BLaER1 treated with 17β-estradiol and CSF1 and Interleukin-3, amounts not matched to agents 10 nM and 100 nM (cell line): ENCODE data around the gene NAA38.

Source experiments
- H3K27ac ChIP-seq, 11 experiments: shearing (Covaris generic); formaldehyde crosslinking; 2 replicates each; pipeline ENCODE4 v1.8.1; 2022
- H3K27me3 ChIP-seq, 11 experiments: shearing (Covaris generic); formaldehyde crosslinking; 2 replicates each; pipeline ENCODE4 v1.8.1; 2022
- H3K36me3 ChIP-seq, 11 experiments: shearing (Covaris generic); formaldehyde crosslinking; 2 replicates each; pipeline ENCODE4 v1.8.1; 2022
- H3K4me1 ChIP-seq, 10 experiments: shearing (Covaris generic); formaldehyde crosslinking; 2 replicates each; pipeline ENCODE4 v1.8.1; 2022
- H3K4me2 ChIP-seq, 11 experiments: shearing (Covaris generic); formaldehyde crosslinking; 2 replicates each; pipeline ENCODE4 v1.8.1; 2022
- H3K4me3 ChIP-seq, 10 experiments: shearing (Covaris generic); formaldehyde crosslinking; 2 replicates each; pipeline ENCODE4 v1.8.1; 2022
- H3K9ac ChIP-seq, 11 experiments: shearing (Covaris generic); formaldehyde crosslinking; 2 replicates each; pipeline ENCODE4 v1.8.1; 2022
- H3K9me3 ChIP-seq, 11 experiments: shearing (Covaris generic); formaldehyde crosslinking; replicated peaks in 1 of 11; 2 replicates each; pipeline ENCODE4 v1.8.1; 2022
- H4K20me1 ChIP-seq, 11 experiments: shearing (Covaris generic); formaldehyde crosslinking; 2 replicates each; pipeline ENCODE4 v1.8.1; 2022
- Cebpa-rat ChIP-seq, 11 experiments: shearing (Covaris generic); IDR thresholded peaks; 2 replicates each; pipeline ENCODE4 v1.8.1; 2022

Gene NAA38

DNA sequence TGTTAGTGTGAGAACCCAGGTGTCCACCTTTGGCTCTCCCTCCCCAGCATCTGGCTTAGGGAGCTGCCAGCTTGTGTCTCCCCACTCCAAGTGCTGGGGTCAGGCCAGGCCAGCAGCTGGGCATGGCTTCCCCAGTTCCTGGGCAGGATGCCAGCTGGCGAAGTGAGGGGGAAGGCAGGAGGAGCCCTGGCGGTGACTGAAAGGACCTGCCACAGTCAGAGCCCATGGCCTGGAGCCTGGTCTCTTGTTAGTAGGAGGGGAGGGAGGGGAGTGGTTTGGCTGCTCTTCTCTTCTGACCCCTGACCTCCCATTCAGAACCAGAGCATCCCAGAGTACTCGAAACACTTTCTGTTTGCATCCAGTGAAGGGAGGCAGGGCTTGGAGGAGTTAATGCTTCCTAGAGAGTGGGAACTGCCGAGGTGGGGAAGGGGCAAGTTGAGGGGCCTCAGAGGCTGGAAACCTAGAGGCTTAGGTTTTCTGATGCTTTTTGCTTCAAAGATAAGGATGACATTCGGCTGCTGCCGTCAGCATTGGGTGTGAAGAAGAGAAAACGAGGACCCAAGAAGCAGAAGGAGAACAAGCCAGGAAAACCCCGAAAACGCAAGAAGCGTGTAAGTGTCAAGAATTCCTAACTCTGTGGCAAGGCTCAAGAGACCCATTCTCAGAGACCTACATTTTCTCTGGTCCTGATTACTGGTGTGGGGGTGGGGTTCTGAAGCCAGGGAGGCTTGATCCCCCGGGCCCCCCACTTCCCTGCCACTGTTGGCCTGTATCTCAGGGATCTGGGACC lies 32.0 kb upstream of the NAA38 start:
- TF ChIP-seq Cebpa-rat (IDR thresholded peaks at IDR 0.05) = no peak
- Histone ChIP-seq H3K27ac (peak overlapping the region; percentile 53 to 98 (median 96); a peak in 21 of 22 replicates), H3K4me2 (peak overlapping the region; percentile 95 to 100 (median 96)), H3K4me1 (peaks cover 22 to 33% (median 27%) of the 10 kb centered on the region in 10 experiments), H4K20me1 (peaks cover 6 to 67% (median 51%) of the 10 kb centered on the region in 11 experiments; a peak in 20 of 22 replicates), H3K9me3 (no peaks in the 10 kb centered on the region), H3K9ac (peak overlapping the region; percentile 82 to 98 (median 94)), H3K27me3 (no peaks in the 10 kb centered on the region), H3K36me3 (peaks cover 48 to 55% (median 50%) of the 10 kb centered on the region in 11 experiments), H3K4me3 (peak overlapping the region; percentile 77 to 97 (median 86); a peak in 19 of 20 replicates)

- H3K4me3 ChIP-seq = peak within 1 kb of the TSS; percentile 77 to 97 (median 86)
- H3K27ac ChIP-seq = peak within 1 kb of the TSS; percentile 53 to 98 (median 96)
- no peaks in the 10 kb centered on the region for H3K27me3 ChIP-seq
- peak within 1 kb of the TSS; percentile 95 to 100 (median 96) for H3K4me2 ChIP-seq
- peaks cover 6 to 57% (median 43%) of the 10 kb centered on the region in 11 experiments; a peak in 20 of 22 replicates for H4K20me1 ChIP-seq
- peak within 1 kb of the TSS; percentile 82 to 98 (median 94) for H3K9ac ChIP-seq
- TF ChIP-seq Cebpa-rat (IDR thresholded peaks at IDR 0.05) = no peak
- H3K36me3 ChIP-seq = peaks cover 38 to 45% (median 40%) of the 10 kb centered on the region in 11 experiments
- H3K9me3 ChIP-seq = no peaks in the 10 kb centered on the region
- peaks cover 28 to 41% (median 33%) of the 10 kb centered on the region in 10 experiments for H3K4me1 ChIP-seq
Measured at GRCh38 chr17:7888184-7888920, 31.0 kb upstream of the NAA38 start, which contains the start of gene CHD3. TSS of gene CHD3 (plus strand) at chr17:7888789. CDS start at chr17:7889001, 212 bp downstream.

- H3K27ac ChIP-seq = peak overlapping the region; percentile 53 to 98 (median 96)
- peaks cover 6 to 49% (median 43%) of the 10 kb centered on the region in 11 experiments; a peak in 20 of 22 replicates for H4K20me1 ChIP-seq
- no peaks in the 10 kb centered on the region for H3K9me3 ChIP-seq
- H3K4me3 ChIP-seq = peak overlapping the region; percentile 77 to 97 (median 86)
- TF ChIP-seq Cebpa-rat (IDR thresholded peaks at IDR 0.05) = no peak
- peaks cover 31 to 37% (median 33%) of the 10 kb centered on the region in 11 experiments for H3K36me3 ChIP-seq
- no peaks in the 10 kb centered on the region for H3K27me3 ChIP-seq
- H3K4me1 ChIP-seq = peaks cover 35 to 48% (median 40%) of the 10 kb centered on the region in 10 experiments
- H3K9ac ChIP-seq = peak overlapping the region; percentile 90 to 98 (median 96)
- peak overlapping the region; percentile 95 to 100 (median 96) for H3K4me2 ChIP-seq
Measured at GRCh38 chr17:7887482-7888183, 30.3 kb upstream of the NAA38 start.

DNA sequence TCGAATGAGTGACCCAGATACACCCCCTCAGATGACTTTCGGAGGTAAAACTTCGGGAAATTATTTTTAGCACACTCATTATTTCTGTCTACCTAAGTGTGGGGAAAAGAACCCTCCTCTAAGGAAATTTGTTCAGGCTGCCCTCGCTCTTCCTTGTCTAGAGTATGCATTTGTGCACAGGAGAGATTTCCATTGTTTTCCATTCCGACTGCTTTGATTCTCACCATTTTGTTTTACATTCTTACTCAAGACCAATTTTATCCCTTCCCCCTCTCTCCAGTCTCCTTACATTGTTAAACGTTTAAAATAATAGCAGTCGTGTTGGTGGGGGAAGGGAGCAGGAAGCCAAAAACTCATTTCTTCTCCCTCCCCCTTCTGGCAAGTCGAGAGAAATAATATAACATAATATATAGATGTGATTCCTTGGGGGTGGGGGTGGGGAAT lies 29.7 kb upstream of the NAA38 start:
- no peak for TF ChIP-seq Cebpa-rat (IDR thresholded peaks at IDR 0.05)
- H4K20me1 ChIP-seq = peaks cover 6 to 44% (median 41%) of the 10 kb centered on the region in 11 experiments; a peak in 20 of 22 replicates
- H3K27ac ChIP-seq = peak overlapping the region; percentile 89 to 98 (median 96)
- peak overlapping the region; percentile 90 to 98 (median 96) for H3K9ac ChIP-seq
- H3K4me2 ChIP-seq = peak overlapping the region; percentile 95 to 100 (median 96)
- H3K27me3 ChIP-seq = no peaks in the 10 kb centered on the region
- peaks cover 26 to 32% (median 27%) of the 10 kb centered on the region in 11 experiments for H3K36me3 ChIP-seq
- H3K9me3 ChIP-seq = no peaks in the 10 kb centered on the region
- H3K4me1 ChIP-seq = peaks cover 41 to 54% (median 46%) of the 10 kb centered on the region in 10 experiments
- H3K4me3 ChIP-seq = peak overlapping the region; percentile 77 to 97 (median 86)

DNA sequence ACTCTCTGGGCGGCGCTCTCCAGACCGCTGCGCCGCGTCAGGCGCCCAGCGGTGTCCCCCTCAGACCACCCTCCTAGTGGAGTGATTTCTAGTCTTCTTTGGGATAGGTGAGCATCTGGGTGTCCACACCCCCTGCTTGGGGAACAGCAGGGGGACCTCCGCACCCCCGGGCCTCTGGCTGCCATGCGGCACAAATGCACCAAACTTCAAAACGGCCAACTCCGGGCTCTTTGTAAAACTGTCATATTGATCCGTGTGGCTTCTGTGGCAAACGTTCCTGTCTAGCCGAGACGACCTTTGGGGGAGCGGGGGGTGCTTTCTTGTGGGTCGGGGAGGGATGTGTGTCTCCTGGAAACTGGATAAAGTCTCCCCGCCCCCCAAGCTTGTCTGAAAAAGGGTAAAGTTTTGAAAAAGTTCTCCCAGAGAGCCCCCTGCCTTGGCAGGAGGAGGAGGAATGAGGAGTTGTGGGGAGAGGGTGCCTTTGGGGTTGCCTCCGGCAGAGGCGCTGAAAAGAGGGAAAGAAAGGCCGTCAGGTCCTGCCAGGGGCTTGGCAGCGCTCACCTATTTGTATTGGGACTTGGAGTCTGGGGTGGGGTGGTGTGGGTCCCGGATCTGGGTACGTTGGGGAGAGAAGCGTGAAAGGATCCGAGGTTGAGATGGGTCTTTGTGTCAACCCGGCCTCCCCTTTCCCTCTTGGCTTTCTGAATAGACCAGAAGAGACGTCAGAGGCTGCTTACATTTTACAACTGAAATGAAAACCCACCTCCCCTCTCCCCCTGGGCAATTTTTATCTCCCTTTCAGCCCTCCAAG lies 29.1 kb upstream of the NAA38 start:
- H3K27me3 ChIP-seq = no peaks in the 10 kb centered on the region
- peaks cover 6 to 39% (median 35%) of the 10 kb centered on the region in 11 experiments; a peak in 20 of 22 replicates for H4K20me1 ChIP-seq
- H3K36me3 ChIP-seq = peaks cover 20 to 25% (median 21%) of the 10 kb centered on the region in 11 experiments
- H3K4me3 ChIP-seq = peak overlapping the region; percentile 77 to 97 (median 86)
- H3K4me1 ChIP-seq = peaks cover 47 to 60% (median 52%) of the 10 kb centered on the region in 10 experiments
- no peak for TF ChIP-seq Cebpa-rat (IDR thresholded peaks at IDR 0.05)
- peak overlapping the region; percentile 95 to 100 (median 96) for H3K4me2 ChIP-seq
- peak overlapping the region; percentile 90 to 98 (median 96) for H3K9ac ChIP-seq
- H3K9me3 ChIP-seq = no peaks in the 10 kb centered on the region
- H3K27ac ChIP-seq = peak overlapping the region; percentile 89 to 98 (median 96)

- Histone ChIP-seq H3K36me3 (peaks cover 12 to 24% (median 16%) of the 10 kb centered on the region in 11 experiments), H3K9ac (peak overlapping the region; percentile 90 to 98 (median 96)), H3K27ac (peak overlapping the region; percentile 89 to 98 (median 96)), H3K27me3 (no peaks in the 10 kb centered on the region), H3K4me2 (peak overlapping the region; percentile 95 to 100 (median 96)), H4K20me1 (peaks cover 6 to 31% (median 27%) of the 10 kb centered on the region in 11 experiments; a peak in 20 of 22 replicates), H3K4me3 (peak overlapping the region; percentile 77 to 97 (median 86)), H3K4me1 (peaks cover 56 to 69% (median 60%) of the 10 kb centered on the region in 10 experiments), H3K9me3 (no peaks in the 10 kb centered on the region)
- TF ChIP-seq Cebpa-rat (IDR thresholded peaks at IDR 0.05) = no peak
Measured at GRCh38 chr17:7885367-7886226, 28.2 kb upstream of the NAA38 start.
